ENCODE data around the gene RNF44.

GRCh38 chr5:176541338-176542134, 4.3 kb upstream of the RNF44 start:
- TF ChIP-seq CTCF (IDR thresholded peaks at IDR 0.05; ENCODE audit: insufficient read depth, low read length) = no peak
- TF ChIP-seq REST (IDR thresholded peaks at IDR 0.05; ENCODE audit: insufficient replicate concordance, low read depth) = no peak
- peak; percentile 59; the same call in 1 of the 2 replicates for TF ChIP-seq POLR2AphosphoS5 (IDR thresholded peaks at IDR 0.05; ENCODE audit: low read depth)
- TF ChIP-seq GABPA (IDR thresholded peaks at IDR 0.05; ENCODE audit: low read depth) = no peak
